Stimulated activated CD4-positive, alpha-beta T cell treated with anti-CD3 and anti-CD28 coated beads, Interleukin-1b, Interleukin-23, amount 100 ng/mL, for 4 hours (primary cell): ENCODE data around the gene C14orf119.

Experiments used
- DNase-seq, 2 donors: peaks; one replicate each; pipeline ENCODE4 v3.0.0-alpha.2; 2020; ENCODE audit warnings: low read depth in 2 of 2

The C14orf119 gene

GRCh38 chr14:23126548-23127278, 31.4 kb downstream of the C14orf119 start:
- DNase-seq, result no peak

- DNase-seq, result no peak
Observed at GRCh38 chr14:23127861-23128260, 32.6 kb downstream of the C14orf119 start.

- no peak for DNase-seq
Observed at GRCh38 chr14:23128969-23129758, 33.9 kb downstream of the C14orf119 start.

- DNase-seq, result no peak
Observed at GRCh38 chr14:23129759-23130316, 34.5 kb downstream of the C14orf119 start.

GRCh38 chr14:23130871-23131270, 35.6 kb downstream of the C14orf119 start:
- no peak for DNase-seq

- DNase-seq, result no peak
Observed at GRCh38 chr14:23131482-23131881, 36.2 kb downstream of the C14orf119 start.

- no peak for DNase-seq
Observed at GRCh38 chr14:23132970-23133369, 37.7 kb downstream of the C14orf119 start.

- DNase-seq, result no peak
Observed at GRCh38 chr14:23136566-23137133, 41.3 kb downstream of the C14orf119 start.

- no peak for DNase-seq
Observed at GRCh38 chr14:23137192-23137812, 42.0 kb downstream of the C14orf119 start.

- DNase-seq, result no peak
Observed at GRCh38 chr14:23137813-23138535, 42.7 kb downstream of the C14orf119 start.

GRCh38 chr14:23139874-23140273, 44.6 kb downstream of the C14orf119 start:
- DNase-seq, result no peak

- DNase-seq, result no peak
Observed at GRCh38 chr14:23140371-23140770, 45.1 kb downstream of the C14orf119 start.

GRCh38 chr14:23141706-23142444, 46.6 kb downstream of the C14orf119 start:
- DNase-seq, result no peak

GRCh38 chr14:23142826-23143225, 47.5 kb downstream of the C14orf119 start:
- DNase-seq, result no peak

GRCh38 chr14:23143911-23144310, 48.6 kb downstream of the C14orf119 start:
- no peak for DNase-seq

GRCh38 chr14:23145794-23146350, 50.6 kb downstream of the C14orf119 start:
- no peak for DNase-seq

- DNase-seq, result no peak
Observed at GRCh38 chr14:23146351-23146910, 51.1 kb downstream of the C14orf119 start.

- no peak for DNase-seq
Observed at GRCh38 chr14:23146980-23147379, 51.7 kb downstream of the C14orf119 start.

GRCh38 chr14:23147676-23148075, 52.4 kb downstream of the C14orf119 start:
- DNase-seq, result no peak
